HepG2 (cell line): ENCODE measurements around the gene IQGAP2.

Source experiments
- BRCA1 ChIP-seq: sonication (generic); formaldehyde crosslinking; IDR thresholded peaks from 2 replicates; pipeline ENCODE4 v1.4.0; 2020; ENCODE audit warnings: missing genetic modification reagents
- CBFB ChIP-seq: sonication (generic); formaldehyde crosslinking; IDR thresholded peaks from 2 replicates; pipeline ENCODE4 v1.4.0; 2020; ENCODE audit warnings: missing genetic modification reagents
- CREM ChIP-seq, 2 experiments: sonication (generic) in 1 of 2; formaldehyde crosslinking in 1 of 2; IDR thresholded peaks; 2 replicates each; pipeline versions ENCODE4 v1.4.0 to v1.6.1; 2016 to 2020; ENCODE audit warnings: antibody characterized with exemption in 1 of 2, mild to moderate bottlenecking in 1 of 2, missing genetic modification reagents in 1 of 2
- GTF3A ChIP-seq: sonication (generic); formaldehyde crosslinking; conservative IDR thresholded peaks from 2 replicates; pipeline ENCODE4 v1.4.0; 2020; ENCODE audit warnings: mild to moderate bottlenecking, missing genetic modification reagents

DNA sequence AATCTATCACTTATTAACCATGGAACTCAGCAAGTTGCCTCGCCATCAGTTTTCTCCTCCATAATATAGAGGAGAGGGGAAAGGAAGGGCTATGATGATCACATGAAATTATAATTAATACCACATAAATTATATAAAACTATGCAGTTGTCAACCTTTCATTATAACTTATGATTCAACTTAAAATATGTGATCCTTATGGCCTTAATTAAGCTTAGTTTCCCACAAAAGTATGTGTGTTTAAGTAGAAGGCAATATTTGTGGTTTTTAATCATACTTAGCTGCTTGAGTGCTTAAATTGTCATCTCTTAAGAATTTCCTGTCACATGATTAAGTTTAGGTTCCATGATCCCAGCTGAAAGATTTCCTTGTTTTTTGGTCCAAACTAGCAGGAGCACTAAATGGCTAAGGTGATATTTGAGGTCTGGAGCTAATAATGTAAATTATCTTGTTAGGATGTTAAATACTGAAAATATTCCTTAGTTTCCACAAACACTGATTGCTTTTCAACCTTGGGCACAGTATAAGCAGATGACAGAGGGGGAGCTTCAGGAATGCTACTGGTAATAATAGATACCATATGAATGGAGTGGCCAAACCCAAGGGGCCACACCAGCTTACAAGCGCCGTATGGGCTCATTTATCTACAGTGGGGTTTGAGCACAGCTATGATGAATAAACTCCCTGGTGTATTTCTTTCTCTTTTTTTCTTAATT is 286.4 kb downstream of the IQGAP2 start:
- TF ChIP-seq GTF3A (CRISPR knock-in tag) (no peak), CBFB (CRISPR knock-in tag) (no peak), BRCA1 (CRISPR knock-in tag) (no peak), CREM (IDR thresholded peaks at IDR 0.05) (no peak), CREM (CRISPR knock-in tag; IDR thresholded peaks at IDR 0.05) (no peak)
